Panc1 (cell line): ENCODE measurements around the gene MYB. TPM values are rescaled to one million over a fixed set of nuclear protein-coding genes. Genes with fewer than 3 reads are reported as not detected.

Source experiments
- ATAC-seq: fragments of 200-7000 bp; cut with Tn5 transposase; 2 replicates; pipeline ENCODE4 v1.9.1; 2020; ENCODE audit warnings: mild to moderate bottlenecking, moderate library complexity
- BruUV-seq: library from RNA; stranded (reverse); fragments of 400-500 nt; replicated peaks from 2 replicates; lab custom pipeline; 2021; lab: Mats Ljungman, UMichigan
- CTCF ChIA-PET: fragments of 300-600 bp; sonication (Branson Sonifier 250); formaldehyde crosslinking; loops from one replicate; lab custom pipeline; 2022; ENCODE audit warnings: antibody characterized with exemption; lab: Charles Lee
- POLR2A ChIA-PET: fragments of 300-600 bp; sonication (Branson Sonifier 250); formaldehyde crosslinking; loops from one replicate; lab custom pipeline; 2022; ENCODE audit warnings: antibody characterized with exemption; lab: Charles Lee
- DNase-seq: peaks from one replicate; pipeline ENCODE4 v3.0.0-alpha.2; 2010; ENCODE audit warnings: low read depth, low spot score
- H3K27ac ChIP-seq: 2 replicates; pipeline ENCODE4 v1.5.1; 2011; ENCODE audit warnings: mild to moderate bottlenecking, low read length, inconsistent platforms
- H3K27me3 ChIP-seq: fragments of 200-500 bp; sonication (Bioruptor generic); 2 replicates; pipeline ENCODE4 v1.6.0; 2014; ENCODE audit warnings: low read length, inconsistent platforms; ENCODE audit not compliant: control insufficient read depth, insufficient read depth
- H3K36me3 ChIP-seq: fragments of 200-500 bp; sonication (Bioruptor generic); 2 replicates; pipeline ENCODE4 v1.5.1; 2014; ENCODE audit warnings: inconsistent platforms, mild to moderate bottlenecking, low read length, moderate library complexity; ENCODE audit not compliant: control insufficient read depth, insufficient read depth
- H3K4me1 ChIP-seq: 2 replicates; pipeline ENCODE4 v1.5.1; 2011; ENCODE audit warnings: inconsistent platforms, mild to moderate bottlenecking, low read length, moderate library complexity; ENCODE audit not compliant: control insufficient read depth, insufficient read depth
- H3K4me3 ChIP-seq, 2 experiments: 2 replicates each; pipeline ENCODE4 v1.5.1; 2011 to 2012; ENCODE audit warnings: low read depth in 2 of 2, low read length in 2 of 2, mild to moderate bottlenecking in 2 of 2, inconsistent platforms in 1 of 2, moderate library complexity in 1 of 2
- H3K9me3 ChIP-seq: fragments of 200-500 bp; sonication (Bioruptor generic); 2 replicates; pipeline ENCODE4 v1.5.1; 2014; ENCODE audit warnings: low read depth, mild to moderate bottlenecking, inconsistent platforms, low read length, moderate library complexity; ENCODE audit not compliant: control insufficient read depth, insufficient read depth
- POLR2AphosphoS5 ChIP-seq: IDR thresholded peaks from 2 replicates; pipeline ENCODE4 v1.6.1; 2012; ENCODE audit warnings: mild to moderate bottlenecking, low read depth, low read length, moderate library complexity
- SIN3A ChIP-seq: IDR thresholded peaks from 2 replicates; pipeline ENCODE4 v1.6.1; 2012; ENCODE audit warnings: low read depth, mild to moderate bottlenecking, low read length, moderate library complexity, borderline replicate concordance; ENCODE audit not compliant: insufficient read depth
- TCF7L2 ChIP-seq: IDR thresholded peaks from 2 replicates; pipeline ENCODE4 v1.6.1; 2011; ENCODE audit warnings: mild to moderate bottlenecking, low read depth, low read length, inconsistent platforms
- in situ Hi-C: cut with HindIII; loops from 2 replicates; pipeline ENCODE4 v1.10.0; 2016; ENCODE audit warnings: low sequenced_read_pairs, low pct_unique_long_range_greater_than_20kb
- intact Hi-C: fragments of 100-400 bp; cut with micrococcal nuclease; formaldehyde crosslinking; loops from one replicate; pipeline ENCODE4 v1.10.0; 2022; ENCODE audit not compliant: unreplicated experiment
- total RNA-seq: library from RNA; stranded (reverse); gene quantifications from one replicate; pipeline ENCODE4 v1.2.1, GENCODE V29; 2021; ENCODE audit not compliant: unreplicated experiment
- TF ChIP-seq, protein P1 (sequence below), 2 experiments: IDR thresholded peaks; 2 replicates each; pipeline ENCODE4 v1.6.1; 2011 to 2012; ENCODE audit warnings: low read depth in 2 of 2, control low read depth in 1 of 2, low read length in 1 of 2, mild to moderate bottlenecking in 1 of 2, moderate library complexity in 1 of 2; ENCODE audit not compliant: insufficient read depth in 1 of 2
- TF ChIP-seq, protein P2 (sequence below): fragments of 450-650 bp; IDR thresholded peaks from 2 replicates; pipeline ENCODE4 v1.5.1; 2017; ENCODE audit warnings: mild to moderate bottlenecking

MYB gene
- total RNA-seq, 1 experiment from 2014 or later, result 1.3 TPM

DNA sequence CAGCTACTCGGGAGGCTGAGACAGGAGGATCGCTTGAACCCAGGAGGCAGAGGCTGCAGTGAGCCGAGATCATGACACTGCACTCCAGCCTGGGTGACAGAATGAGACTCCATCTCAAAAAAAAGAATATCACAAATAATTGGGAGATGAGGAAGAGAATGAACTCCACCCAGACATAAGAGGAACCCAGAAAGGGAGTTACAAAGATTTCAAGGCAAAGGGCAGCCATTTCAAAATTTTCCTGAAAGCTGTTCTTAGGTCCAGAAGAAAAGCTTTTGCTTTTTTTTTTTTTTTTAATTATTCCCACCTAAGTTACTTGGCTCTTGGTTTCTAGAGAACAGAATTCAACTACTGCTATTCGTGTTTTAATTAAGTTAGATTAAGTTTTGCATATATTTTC, 23.8 kb downstream of the MYB start:
- in situ Hi-C loops (no loop called here), intact Hi-C loops (no loop called here)
- Histone ChIP-seq H3K9me3 (peaks cover 3% of the 10 kb centered on the region; the same call in 1 of the 2 replicates), H3K36me3 (no peaks in the 10 kb centered on the region), H3K27ac (no peak overlapping the region), H3K4me1 (no peaks in the 10 kb centered on the region), H3K27me3 (no peaks in the 10 kb centered on the region), H3K4me3 (no peak overlapping the region)
- ChIA-PET POLR2A (no interaction called here), CTCF (interaction anchor here (0.7 kb wide), 1 partner anchor 339 kb away, joined by 5 read pairs; no protein-coding TSS in a partner anchor)
- BruUV-seq, result no TSS peak
- ATAC-seq (no peak), DNase-seq (no peak)
- TF ChIP-seq POLR2AphosphoS5 (no peak), SIN3A (no peak), TCF7L2 (no peak)
- TF ChIP-seq, protein P1, sequence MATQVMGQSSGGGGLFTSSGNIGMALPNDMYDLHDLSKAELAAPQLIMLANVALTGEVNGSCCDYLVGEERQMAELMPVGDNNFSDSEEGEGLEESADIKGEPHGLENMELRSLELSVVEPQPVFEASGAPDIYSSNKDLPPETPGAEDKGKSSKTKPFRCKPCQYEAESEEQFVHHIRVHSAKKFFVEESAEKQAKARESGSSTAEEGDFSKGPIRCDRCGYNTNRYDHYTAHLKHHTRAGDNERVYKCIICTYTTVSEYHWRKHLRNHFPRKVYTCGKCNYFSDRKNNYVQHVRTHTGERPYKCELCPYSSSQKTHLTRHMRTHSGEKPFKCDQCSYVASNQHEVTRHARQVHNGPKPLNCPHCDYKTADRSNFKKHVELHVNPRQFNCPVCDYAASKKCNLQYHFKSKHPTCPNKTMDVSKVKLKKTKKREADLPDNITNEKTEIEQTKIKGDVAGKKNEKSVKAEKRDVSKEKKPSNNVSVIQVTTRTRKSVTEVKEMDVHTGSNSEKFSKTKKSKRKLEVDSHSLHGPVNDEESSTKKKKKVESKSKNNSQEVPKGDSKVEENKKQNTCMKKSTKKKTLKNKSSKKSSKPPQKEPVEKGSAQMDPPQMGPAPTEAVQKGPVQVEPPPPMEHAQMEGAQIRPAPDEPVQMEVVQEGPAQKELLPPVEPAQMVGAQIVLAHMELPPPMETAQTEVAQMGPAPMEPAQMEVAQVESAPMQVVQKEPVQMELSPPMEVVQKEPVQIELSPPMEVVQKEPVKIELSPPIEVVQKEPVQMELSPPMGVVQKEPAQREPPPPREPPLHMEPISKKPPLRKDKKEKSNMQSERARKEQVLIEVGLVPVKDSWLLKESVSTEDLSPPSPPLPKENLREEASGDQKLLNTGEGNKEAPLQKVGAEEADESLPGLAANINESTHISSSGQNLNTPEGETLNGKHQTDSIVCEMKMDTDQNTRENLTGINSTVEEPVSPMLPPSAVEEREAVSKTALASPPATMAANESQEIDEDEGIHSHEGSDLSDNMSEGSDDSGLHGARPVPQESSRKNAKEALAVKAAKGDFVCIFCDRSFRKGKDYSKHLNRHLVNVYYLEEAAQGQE (IDR thresholded peaks at IDR 0.05; ENCODE audit: insufficient read depth in 1 of 2, low read depth in 2 of 2, low read length in 1 of 2), result no peak
- TF ChIP-seq, protein P2, sequence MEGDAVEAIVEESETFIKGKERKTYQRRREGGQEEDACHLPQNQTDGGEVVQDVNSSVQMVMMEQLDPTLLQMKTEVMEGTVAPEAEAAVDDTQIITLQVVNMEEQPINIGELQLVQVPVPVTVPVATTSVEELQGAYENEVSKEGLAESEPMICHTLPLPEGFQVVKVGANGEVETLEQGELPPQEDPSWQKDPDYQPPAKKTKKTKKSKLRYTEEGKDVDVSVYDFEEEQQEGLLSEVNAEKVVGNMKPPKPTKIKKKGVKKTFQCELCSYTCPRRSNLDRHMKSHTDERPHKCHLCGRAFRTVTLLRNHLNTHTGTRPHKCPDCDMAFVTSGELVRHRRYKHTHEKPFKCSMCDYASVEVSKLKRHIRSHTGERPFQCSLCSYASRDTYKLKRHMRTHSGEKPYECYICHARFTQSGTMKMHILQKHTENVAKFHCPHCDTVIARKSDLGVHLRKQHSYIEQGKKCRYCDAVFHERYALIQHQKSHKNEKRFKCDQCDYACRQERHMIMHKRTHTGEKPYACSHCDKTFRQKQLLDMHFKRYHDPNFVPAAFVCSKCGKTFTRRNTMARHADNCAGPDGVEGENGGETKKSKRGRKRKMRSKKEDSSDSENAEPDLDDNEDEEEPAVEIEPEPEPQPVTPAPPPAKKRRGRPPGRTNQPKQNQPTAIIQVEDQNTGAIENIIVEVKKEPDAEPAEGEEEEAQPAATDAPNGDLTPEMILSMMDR, result no peak

DNA sequence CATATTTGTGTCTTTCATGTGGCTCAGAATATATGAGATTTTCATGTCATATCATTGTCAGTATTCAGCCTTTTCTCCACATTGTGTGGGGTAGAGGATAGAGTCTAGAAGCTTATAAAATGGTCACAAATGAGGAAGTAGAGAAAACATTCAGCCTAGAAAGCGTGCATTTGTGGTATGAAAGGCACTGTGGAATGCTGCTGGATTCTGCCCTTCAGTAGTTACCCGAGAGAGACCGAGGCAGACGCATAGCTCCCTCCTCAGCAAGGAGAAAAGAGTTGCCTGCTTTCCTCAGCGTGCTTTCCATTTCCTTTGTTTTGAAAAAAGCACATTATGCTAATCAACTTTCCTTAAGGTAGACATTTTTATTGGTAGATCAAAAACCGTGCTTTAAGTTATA, 28.7 kb downstream of the MYB start:
- Histone ChIP-seq H3K36me3 (no peaks in the 10 kb centered on the region), H3K27ac (no peak overlapping the region), H3K4me1 (no peaks in the 10 kb centered on the region), H3K9me3 (peaks cover 3% of the 10 kb centered on the region; the same call in 1 of the 2 replicates), H3K27me3 (peaks cover 2% of the 10 kb centered on the region; the same call in 1 of the 2 replicates), H3K4me3 (no peak overlapping the region)
- TF ChIP-seq, protein P1 (IDR thresholded peaks at IDR 0.05; ENCODE audit: insufficient read depth in 1 of 2, low read depth in 2 of 2, low read length in 1 of 2), result no peak
- TF ChIP-seq, protein P2, result no peak
- TF ChIP-seq TCF7L2, result no peak
- no peak for TF ChIP-seq SIN3A
- no peak for TF ChIP-seq POLR2AphosphoS5
- CTCF ChIA-PET, result no interaction called here
- no peak for ATAC-seq
- BruUV-seq, result no TSS peak
- POLR2A ChIA-PET, result no interaction called here
- intact Hi-C loops (no loop called here), in situ Hi-C loops (no loop called here)
- DNase-seq, result no peak
